ENCODE measurements around the gene XYLT1.

XYLT1 gene

DNA sequence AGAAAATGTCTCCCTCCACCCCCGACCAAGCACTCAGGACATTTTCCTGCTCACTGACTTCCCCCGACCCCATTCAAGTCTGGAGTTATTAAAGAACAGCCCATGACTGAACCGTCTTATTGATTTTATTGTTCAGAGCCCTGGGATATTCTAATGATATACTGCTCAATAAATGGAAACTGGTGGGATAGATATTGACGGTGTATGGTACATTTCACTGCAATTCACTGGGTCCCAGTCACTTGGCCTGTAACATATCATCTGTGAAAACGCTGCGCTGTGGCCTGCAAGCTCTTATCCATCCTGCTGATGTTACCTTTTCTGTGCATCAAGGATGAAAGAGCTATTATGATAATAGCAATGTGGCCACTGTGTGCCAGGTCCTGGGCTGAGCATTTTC is 258.2 kb downstream of the XYLT1 start:
- no peaks in the 10 kb centered on the region for H3K27me3 ChIP-seq (ENCODE audit: control insufficient read depth in 1 of 2, insufficient read depth in 2 of 2, low read length in 2 of 2)
- peaks cover 5 to 6% of the 10 kb centered on the region in 2 donors for H3K9me3 ChIP-seq (ENCODE audit: control insufficient read depth in 2 of 2, low read length in 2 of 2)
- no peak overlapping the region for H3K9ac ChIP-seq (ENCODE audit: low read length in 2 of 2)
- no peak overlapping the region for H3K4me3 ChIP-seq (ENCODE audit: low read length in 2 of 2)
- H3K27ac ChIP-seq (ENCODE audit: low read length), result no peak overlapping the region
- H3K4me1 ChIP-seq (ENCODE audit: control insufficient read depth, insufficient read depth, low read length), result no peaks in the 10 kb centered on the region
- peaks cover 0 to 2% of the 10 kb centered on the region in 2 donors for H3K36me3 ChIP-seq (ENCODE audit: control insufficient read depth in 2 of 2, insufficient read depth in 2 of 2, low read length in 2 of 2)

DNA sequence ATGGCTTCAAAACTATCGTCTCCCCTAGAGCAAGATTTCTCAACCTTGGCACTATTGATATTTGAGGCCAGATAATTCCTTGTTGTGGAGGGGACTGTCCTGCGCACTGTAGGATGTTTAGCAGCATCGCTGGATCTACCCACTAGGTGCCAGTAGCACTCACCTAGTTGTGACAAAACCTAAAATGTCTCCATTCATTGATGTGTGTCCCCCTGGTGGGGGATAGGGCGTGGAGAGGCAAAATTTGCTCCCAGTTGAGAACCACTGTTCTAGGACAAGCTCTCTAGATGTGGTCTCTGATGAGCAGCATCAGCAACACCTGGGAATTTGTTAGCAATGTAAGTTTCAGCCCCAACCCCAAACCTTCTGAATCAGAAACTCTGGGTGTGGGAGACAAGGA is 259.0 kb downstream of the XYLT1 start:
- Histone ChIP-seq H3K9ac (ENCODE audit: low read length in 2 of 2) (no peak overlapping the region), H3K4me3 (ENCODE audit: low read length in 2 of 2) (no peak overlapping the region), H3K27me3 (ENCODE audit: control insufficient read depth in 1 of 2, insufficient read depth in 2 of 2, low read length in 2 of 2) (no peaks in the 10 kb centered on the region), H3K27ac (ENCODE audit: low read length) (no peak overlapping the region), H3K36me3 (ENCODE audit: control insufficient read depth in 2 of 2, insufficient read depth in 2 of 2, low read length in 2 of 2) (no peaks in the 10 kb centered on the region), H3K4me1 (ENCODE audit: control insufficient read depth, insufficient read depth, low read length) (no peaks in the 10 kb centered on the region), H3K9me3 (ENCODE audit: control insufficient read depth in 2 of 2, low read length in 2 of 2) (peaks cover 5 to 6% of the 10 kb centered on the region in 2 donors)

DNA sequence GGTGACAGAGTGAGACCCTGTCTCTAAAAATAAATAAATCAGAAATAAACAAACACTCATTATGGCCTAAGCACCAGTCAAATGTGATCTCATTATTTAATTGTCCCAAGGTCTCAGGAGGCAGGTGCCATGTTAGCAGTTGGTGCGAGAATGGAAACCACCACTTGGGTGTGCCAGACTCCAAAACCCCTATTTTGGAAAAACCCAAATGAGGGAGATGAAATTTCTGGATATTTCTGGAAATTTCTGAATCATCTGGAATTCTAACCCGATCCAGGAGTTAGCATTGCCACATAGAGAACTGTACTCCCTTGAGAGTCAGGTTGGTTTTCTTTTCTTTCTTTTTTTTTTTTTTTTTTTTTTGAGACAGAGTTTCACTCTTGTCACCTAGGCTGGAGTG is 264.0 kb downstream of the XYLT1 start:
- Histone ChIP-seq H3K4me3 (ENCODE audit: low read length in 2 of 2) (no peak overlapping the region), H3K36me3 (ENCODE audit: control insufficient read depth in 2 of 2, insufficient read depth in 2 of 2, low read length in 2 of 2) (no peaks in the 10 kb centered on the region), H3K27ac (ENCODE audit: low read length) (no peak overlapping the region)

DNA sequence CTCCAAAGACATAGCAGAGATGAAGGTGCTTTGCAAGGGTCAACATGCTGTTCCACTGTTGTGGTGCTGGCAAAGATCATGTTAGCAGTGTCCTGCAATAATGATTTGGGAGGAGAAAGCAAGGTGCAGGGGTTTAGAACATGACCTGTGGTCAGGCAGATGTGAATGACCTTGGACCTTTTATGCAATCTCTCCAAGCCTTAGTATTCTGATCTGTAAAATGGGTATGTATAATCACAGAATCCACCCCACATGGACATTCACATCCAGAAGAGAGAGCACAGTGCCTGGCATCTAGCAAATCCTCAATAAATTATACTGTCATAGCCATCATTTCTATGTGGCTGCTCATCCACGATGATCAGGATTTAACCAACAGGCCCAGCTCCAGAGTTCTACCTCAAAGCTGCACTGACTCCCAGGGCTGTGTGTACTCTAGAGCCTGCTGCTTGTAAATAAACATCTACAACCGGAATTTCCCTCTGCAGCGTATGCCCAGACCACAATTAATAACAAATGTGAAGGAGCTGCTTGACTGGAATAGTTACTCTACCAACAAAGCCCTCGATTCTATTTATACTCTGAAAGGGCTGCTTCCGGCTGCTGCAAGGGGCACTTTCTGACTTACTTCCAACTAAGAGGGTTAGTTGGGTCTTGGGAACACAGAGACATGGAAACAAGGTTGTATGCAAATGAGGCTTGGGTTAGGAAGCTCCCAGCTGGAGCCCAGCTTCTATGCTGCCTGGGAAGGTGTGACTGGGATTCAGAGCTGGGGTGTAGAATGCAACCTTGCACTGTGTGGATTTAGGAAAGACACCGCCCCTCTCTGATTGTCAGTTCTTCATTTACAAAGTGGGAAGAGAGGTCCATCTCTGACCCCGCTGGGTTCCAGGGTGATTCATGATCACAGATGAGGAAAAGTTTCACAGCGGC is 265.2 kb downstream of the XYLT1 start:
- peaks cover 11% of the 10 kb centered on the region for H3K4me1 ChIP-seq (ENCODE audit: control insufficient read depth, insufficient read depth, low read length)
- no peak overlapping the region for H3K9ac ChIP-seq (ENCODE audit: low read length in 2 of 2)
- no peak overlapping the region for H3K4me3 ChIP-seq (ENCODE audit: low read length in 2 of 2)
- no peaks in the 10 kb centered on the region for H3K36me3 ChIP-seq (ENCODE audit: control insufficient read depth in 2 of 2, insufficient read depth in 2 of 2, low read length in 2 of 2)
- H3K27me3 ChIP-seq (ENCODE audit: control insufficient read depth in 1 of 2, insufficient read depth in 2 of 2, low read length in 2 of 2), result no peaks in the 10 kb centered on the region
- no peaks in the 10 kb centered on the region for H3K9me3 ChIP-seq (ENCODE audit: control insufficient read depth in 2 of 2, low read length in 2 of 2)
- no peak overlapping the region for H3K27ac ChIP-seq (ENCODE audit: low read length)

More for the DNA sequence above, 264.0 kb downstream of the XYLT1 start:
- H3K9ac ChIP-seq (ENCODE audit: low read length in 2 of 2), result no peak overlapping the region
- H3K27me3 ChIP-seq (ENCODE audit: control insufficient read depth in 1 of 2, insufficient read depth in 2 of 2, low read length in 2 of 2), result no peaks in the 10 kb centered on the region
- H3K9me3 ChIP-seq (ENCODE audit: control insufficient read depth in 2 of 2, low read length in 2 of 2), result no peaks in the 10 kb centered on the region
- peaks cover 11% of the 10 kb centered on the region for H3K4me1 ChIP-seq (ENCODE audit: control insufficient read depth, insufficient read depth, low read length)

DNA sequence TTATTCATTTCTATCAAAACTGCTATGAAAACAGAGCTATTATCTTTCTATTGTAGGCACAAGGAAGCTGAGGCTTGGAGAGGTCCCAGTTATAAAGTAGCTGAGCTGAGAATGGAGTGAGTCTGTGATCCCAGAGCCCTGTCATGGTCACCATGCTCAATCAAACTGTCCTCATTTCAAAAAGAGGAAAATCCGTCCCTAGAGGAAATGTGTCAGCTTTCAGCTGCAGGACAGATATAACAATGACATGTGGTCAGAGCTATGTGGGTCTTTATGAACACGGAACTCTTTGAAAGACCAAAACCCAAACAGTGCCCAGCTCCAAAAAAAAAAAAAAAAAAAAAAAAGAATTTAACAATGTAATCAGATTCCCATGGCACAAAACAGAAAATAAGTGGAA is 266.1 kb downstream of the XYLT1 start:
- Histone ChIP-seq H3K36me3 (ENCODE audit: control insufficient read depth in 2 of 2, insufficient read depth in 2 of 2, low read length in 2 of 2) (peaks cover under 1 to 3% of the 10 kb centered on the region in 2 donors), H3K4me1 (ENCODE audit: control insufficient read depth, insufficient read depth, low read length) (peaks cover 11% of the 10 kb centered on the region), H3K4me3 (ENCODE audit: low read length in 2 of 2) (no peak overlapping the region), H3K27me3 (ENCODE audit: control insufficient read depth in 1 of 2, insufficient read depth in 2 of 2, low read length in 2 of 2) (no peaks in the 10 kb centered on the region), H3K27ac (ENCODE audit: low read length) (no peak overlapping the region), H3K9ac (ENCODE audit: low read length in 2 of 2) (no peak overlapping the region), H3K9me3 (ENCODE audit: control insufficient read depth in 2 of 2, low read length in 2 of 2) (no peaks in the 10 kb centered on the region)

- no peak overlapping the region for H3K27ac ChIP-seq (ENCODE audit: low read length)
- H3K27me3 ChIP-seq (ENCODE audit: control insufficient read depth in 1 of 2, insufficient read depth in 2 of 2, low read length in 2 of 2), result no peaks in the 10 kb centered on the region
- peaks cover 11% of the 10 kb centered on the region for H3K4me1 ChIP-seq (ENCODE audit: control insufficient read depth, insufficient read depth, low read length)
- H3K36me3 ChIP-seq (ENCODE audit: control insufficient read depth in 2 of 2, insufficient read depth in 2 of 2, low read length in 2 of 2), result peaks cover 4 to 7% of the 10 kb centered on the region in 2 donors
- H3K9me3 ChIP-seq (ENCODE audit: control insufficient read depth in 2 of 2, low read length in 2 of 2), result no peaks in the 10 kb centered on the region
- H3K4me3 ChIP-seq (ENCODE audit: low read length in 2 of 2), result no peak overlapping the region
- H3K9ac ChIP-seq (ENCODE audit: low read length in 2 of 2), result no peak overlapping the region
Observed at GRCh38 chr16:17204206-17204605, 266.6 kb downstream of the XYLT1 start.

DNA sequence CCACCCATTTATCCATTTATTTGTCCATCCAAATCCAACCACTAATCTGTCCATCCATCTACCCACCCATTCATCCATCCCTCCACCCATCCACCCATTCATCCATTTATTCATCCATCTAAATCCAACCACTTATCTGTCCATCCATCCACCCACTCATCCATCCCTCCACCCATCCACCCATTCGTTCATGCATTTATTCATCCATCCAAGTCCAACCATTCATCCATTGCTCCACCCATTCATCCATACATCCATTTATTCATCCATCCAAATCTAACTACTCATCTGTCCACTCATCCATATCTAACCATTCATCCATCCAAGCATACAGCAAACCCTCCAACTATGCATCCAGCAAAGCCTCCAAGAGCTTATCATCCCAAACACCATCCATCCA is 267.3 kb downstream of the XYLT1 start:
- Histone ChIP-seq H3K36me3 (ENCODE audit: control insufficient read depth in 2 of 2, insufficient read depth in 2 of 2, low read length in 2 of 2) (peaks cover 6 to 10% of the 10 kb centered on the region in 2 donors), H3K4me1 (ENCODE audit: control insufficient read depth, insufficient read depth, low read length) (peaks cover 11% of the 10 kb centered on the region), H3K9ac (ENCODE audit: low read length in 2 of 2) (no peak overlapping the region), H3K27ac (ENCODE audit: low read length) (no peak overlapping the region), H3K9me3 (ENCODE audit: control insufficient read depth in 2 of 2, low read length in 2 of 2) (no peaks in the 10 kb centered on the region), H3K27me3 (ENCODE audit: control insufficient read depth in 1 of 2, insufficient read depth in 2 of 2, low read length in 2 of 2) (no peaks in the 10 kb centered on the region), H3K4me3 (ENCODE audit: low read length in 2 of 2) (no peak overlapping the region)

GRCh38 chr16:17199135-17199534 is 271.6 kb downstream of the XYLT1 start:
- Histone ChIP-seq H3K4me1 (ENCODE audit: control insufficient read depth, insufficient read depth, low read length) (no peaks in the 10 kb centered on the region), H3K36me3 (ENCODE audit: control insufficient read depth in 2 of 2, insufficient read depth in 2 of 2, low read length in 2 of 2) (peaks cover 18 to 20% of the 10 kb centered on the region in 2 donors), H3K27ac (ENCODE audit: low read length) (no peak overlapping the region), H3K27me3 (ENCODE audit: control insufficient read depth in 1 of 2, insufficient read depth in 2 of 2, low read length in 2 of 2) (no peaks in the 10 kb centered on the region), H3K9ac (ENCODE audit: low read length in 2 of 2) (no peak overlapping the region), H3K9me3 (ENCODE audit: control insufficient read depth in 2 of 2, low read length in 2 of 2) (no peaks in the 10 kb centered on the region), H3K4me3 (ENCODE audit: low read length in 2 of 2) (no peak overlapping the region)

DNA sequence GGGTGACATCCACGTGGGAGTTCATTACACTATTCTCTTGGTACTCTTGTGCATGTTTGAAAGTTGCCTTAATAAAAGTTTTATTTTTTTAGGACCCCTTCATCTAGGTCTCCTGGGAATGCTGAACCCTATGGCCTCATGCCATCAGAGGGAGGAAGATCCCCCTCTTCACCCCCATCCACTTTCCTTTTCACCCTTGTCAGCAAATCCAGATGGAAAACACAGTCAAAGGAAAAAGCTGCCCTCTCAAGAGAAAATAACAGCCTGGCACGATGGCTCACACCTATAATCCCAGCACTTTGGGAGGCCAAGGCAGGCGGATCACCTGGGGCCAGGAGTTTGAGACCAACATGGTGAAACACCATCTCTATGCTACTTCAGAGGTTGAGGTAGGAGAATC is 274.2 kb downstream of the XYLT1 start:
- H3K4me1 ChIP-seq (ENCODE audit: control insufficient read depth, insufficient read depth, low read length), result no peaks in the 10 kb centered on the region
- H3K4me3 ChIP-seq (ENCODE audit: low read length in 2 of 2), result no peak overlapping the region
- no peaks in the 10 kb centered on the region for H3K27me3 ChIP-seq (ENCODE audit: control insufficient read depth in 1 of 2, insufficient read depth in 2 of 2, low read length in 2 of 2)
- no peak overlapping the region for H3K27ac ChIP-seq (ENCODE audit: low read length)
- no peaks in the 10 kb centered on the region for H3K9me3 ChIP-seq (ENCODE audit: control insufficient read depth in 2 of 2, low read length in 2 of 2)
- peaks cover 18 to 22% of the 10 kb centered on the region in 2 donors for H3K36me3 ChIP-seq (ENCODE audit: control insufficient read depth in 2 of 2, insufficient read depth in 2 of 2, low read length in 2 of 2)
- H3K9ac ChIP-seq (ENCODE audit: low read length in 2 of 2), result no peak overlapping the region

DNA sequence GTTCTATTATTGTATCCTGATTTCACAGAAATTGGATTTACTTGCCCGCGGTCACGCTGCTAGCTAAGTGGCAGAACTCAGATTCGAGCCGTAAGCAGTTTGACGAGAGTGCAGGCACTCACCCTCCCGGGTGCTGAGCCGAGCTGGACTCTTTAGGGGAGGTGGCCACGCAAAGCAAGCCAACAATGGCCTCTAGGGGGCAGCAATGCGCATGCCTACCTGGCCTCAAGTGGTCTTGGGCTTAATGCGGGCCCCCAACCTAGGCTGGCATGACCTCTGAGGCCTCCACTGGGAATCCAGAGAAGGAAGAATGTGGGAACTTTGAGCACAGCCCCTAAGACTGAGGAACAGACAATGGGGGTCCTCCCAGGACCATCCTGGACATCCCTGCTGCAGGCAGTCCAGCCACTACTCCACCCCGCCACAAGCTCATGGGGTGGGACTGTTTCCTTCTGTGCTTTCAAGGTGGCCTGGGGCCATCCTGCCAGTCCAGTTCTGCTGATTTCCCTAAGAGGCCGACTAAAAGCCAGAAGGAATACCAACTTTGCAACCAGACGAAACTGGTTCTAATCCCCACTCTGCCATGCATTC is 276.5 kb downstream of the XYLT1 start:
- H3K4me3 ChIP-seq (ENCODE audit: low read length in 2 of 2), result no peak overlapping the region
- no peaks in the 10 kb centered on the region for H3K4me1 ChIP-seq (ENCODE audit: control insufficient read depth, insufficient read depth, low read length)
- H3K36me3 ChIP-seq (ENCODE audit: control insufficient read depth in 2 of 2, insufficient read depth in 2 of 2, low read length in 2 of 2), result peaks cover 14 to 15% of the 10 kb centered on the region in 2 donors
- no peak overlapping the region for H3K9ac ChIP-seq (ENCODE audit: low read length in 2 of 2)
- no peaks in the 10 kb centered on the region for H3K27me3 ChIP-seq (ENCODE audit: control insufficient read depth in 1 of 2, insufficient read depth in 2 of 2, low read length in 2 of 2)
- no peaks in the 10 kb centered on the region for H3K9me3 ChIP-seq (ENCODE audit: control insufficient read depth in 2 of 2, low read length in 2 of 2)
- no peak overlapping the region for H3K27ac ChIP-seq (ENCODE audit: low read length)

All from stomach smooth muscle (tissue), 2 donors.